ENCODE results near the gene CD5L. TPM values are rescaled to one million over a fixed set of nuclear protein-coding genes. Genes with fewer than 3 reads are reported as not detected.

CD5L gene
- polyA plus RNA-seq, 1 donor (not counting 4 experiments of a cell fraction or from before 2014, with no cell fraction given) = not detected

DNA sequence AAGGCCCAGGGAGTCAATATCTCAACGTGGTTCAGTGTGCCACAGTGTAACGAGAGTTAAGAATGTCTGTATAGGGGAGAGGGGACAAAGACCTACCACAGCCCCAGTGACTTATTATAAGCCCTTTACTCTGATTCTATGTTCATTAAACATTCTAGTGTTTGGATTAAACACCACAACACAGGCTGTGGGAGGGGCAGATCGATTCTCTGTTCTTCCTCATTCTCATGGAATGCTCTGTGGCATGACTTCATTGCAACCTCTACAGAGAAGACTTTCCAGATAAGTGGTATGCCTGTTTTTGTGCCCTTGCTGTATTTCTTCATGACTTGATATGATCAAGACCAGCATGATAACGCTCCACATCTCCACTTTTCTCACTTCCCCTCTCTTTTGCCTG is 39.0 kb upstream of the CD5L start:
- H3K4me2 ChIP-seq (ENCODE audit: control insufficient read depth, extremely low read depth, insufficient read depth, low read depth, low read length) = no peak overlapping the region
- H3K4me3 ChIP-seq (ENCODE audit: control insufficient read depth in 2 of 3, extremely low read depth in 1 of 3, insufficient read depth in 2 of 3, low read depth in 1 of 3, low read length in 3 of 3) = no peak overlapping the region
- H4K20me1 ChIP-seq (ENCODE audit: control insufficient read depth, extremely low read depth, insufficient read depth, low read length) = no peaks in the 10 kb centered on the region
- H3K9me1 ChIP-seq (ENCODE audit: control insufficient read depth, extremely low read depth, insufficient read depth, low read length) = no peaks in the 10 kb centered on the region
- DNase-seq (ENCODE audit: low read depth, low spot score) = no peak
- no peak for TF ChIP-seq CTCF (optimal IDR thresholded peaks at IDR 0.05 in 1 of 3, IDR thresholded peaks at IDR 0.05 in 1 of 3, conservative IDR thresholded peaks at IDR 0.05 in 1 of 3; ENCODE audit: extremely low read depth in 1 of 3, insufficient read depth in 2 of 3, low read length in 3 of 3)
- TF ChIP-seq EZH2 (IDR thresholded peaks at IDR 0.05; ENCODE audit: low read length) = no peak
- H3K9me3 ChIP-seq (ENCODE audit: control insufficient read depth, low read depth, low read length) = no peaks in the 10 kb centered on the region
- dilution Hi-C loops (cut with MboI; ENCODE audit: extremely low pct_ligation_motif_present, low sequenced_read_pairs) = no loop called here
- no peak overlapping the region for H3K9ac ChIP-seq (ENCODE audit: control insufficient read depth, extremely low read depth, insufficient read depth, low read length)
- no peak overlapping the region for H3K27ac ChIP-seq (ENCODE audit: control insufficient read depth, insufficient read depth, low read length)
- FAIRE-seq = no peak
- no peak overlapping the region for H2AFZ ChIP-seq (ENCODE audit: control insufficient read depth, low read length)
- no peaks in the 10 kb centered on the region for H3K79me2 ChIP-seq (ENCODE audit: control insufficient read depth, insufficient read depth, low read length)
- no peaks in the 10 kb centered on the region for H3K4me1 ChIP-seq (ENCODE audit: control insufficient read depth, extremely low read depth, insufficient read depth, low read length)
- H3K36me3 ChIP-seq (ENCODE audit: control insufficient read depth in 2 of 2, extremely low read depth in 1 of 2, insufficient read depth in 2 of 2, low read length in 2 of 2) = no peaks in the 10 kb centered on the region
- no peaks in the 10 kb centered on the region for H3K27me3 ChIP-seq (ENCODE audit: control insufficient read depth, extremely low read depth, insufficient read depth, low read length)

DNA sequence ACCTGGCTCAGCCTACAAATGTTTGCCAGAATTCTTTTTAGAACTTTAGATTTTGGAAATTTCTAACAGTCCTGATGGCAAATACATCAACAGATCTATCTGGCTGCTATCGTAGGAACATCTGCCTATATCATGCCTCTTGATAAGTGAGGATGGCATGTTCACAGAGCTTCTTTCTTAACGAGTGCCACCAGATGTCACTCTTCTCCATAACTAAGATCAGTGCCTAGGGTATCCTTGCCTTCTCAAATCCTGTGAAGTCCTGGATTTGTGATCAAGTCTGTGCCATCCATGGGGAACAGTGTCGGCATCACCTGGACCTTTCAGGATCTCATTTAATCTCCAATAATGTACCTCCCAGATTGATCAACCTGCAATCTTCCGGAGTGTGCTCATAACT is 36.5 kb upstream of the CD5L start:
- Histone ChIP-seq H3K4me2 (ENCODE audit: control insufficient read depth, extremely low read depth, insufficient read depth, low read depth, low read length) (no peak overlapping the region), H3K9me1 (ENCODE audit: control insufficient read depth, extremely low read depth, insufficient read depth, low read length) (no peaks in the 10 kb centered on the region), H3K36me3 (ENCODE audit: control insufficient read depth in 2 of 2, extremely low read depth in 1 of 2, insufficient read depth in 2 of 2, low read length in 2 of 2) (no peaks in the 10 kb centered on the region), H3K9ac (ENCODE audit: control insufficient read depth, extremely low read depth, insufficient read depth, low read length) (no peak overlapping the region), H3K27ac (ENCODE audit: control insufficient read depth, insufficient read depth, low read length) (no peak overlapping the region), H3K9me3 (ENCODE audit: control insufficient read depth, low read depth, low read length) (no peaks in the 10 kb centered on the region), H3K4me1 (ENCODE audit: control insufficient read depth, extremely low read depth, insufficient read depth, low read length) (no peaks in the 10 kb centered on the region), H3K27me3 (ENCODE audit: control insufficient read depth, extremely low read depth, insufficient read depth, low read length) (peaks cover 3% of the 10 kb centered on the region), H3K79me2 (ENCODE audit: control insufficient read depth, insufficient read depth, low read length) (no peaks in the 10 kb centered on the region), H3K4me3 (ENCODE audit: control insufficient read depth in 2 of 3, extremely low read depth in 1 of 3, insufficient read depth in 2 of 3, low read depth in 1 of 3, low read length in 3 of 3) (no peak overlapping the region), H4K20me1 (ENCODE audit: control insufficient read depth, extremely low read depth, insufficient read depth, low read length) (no peaks in the 10 kb centered on the region), H2AFZ (ENCODE audit: control insufficient read depth, low read length) (no peak overlapping the region)
- no peak for DNase-seq (ENCODE audit: low read depth, low spot score)
- no peak for TF ChIP-seq EZH2 (IDR thresholded peaks at IDR 0.05; ENCODE audit: low read length)
- peak; percentile 41 to 53 (median 45) for TF ChIP-seq CTCF (optimal IDR thresholded peaks at IDR 0.05 in 1 of 3, IDR thresholded peaks at IDR 0.05 in 1 of 3, conservative IDR thresholded peaks at IDR 0.05 in 1 of 3; ENCODE audit: extremely low read depth in 1 of 3, insufficient read depth in 2 of 3, low read length in 3 of 3)
- dilution Hi-C loops (cut with MboI; ENCODE audit: extremely low pct_ligation_motif_present, low sequenced_read_pairs) = no loop called here
- peak; percentile 65 for FAIRE-seq

All from keratinocyte (primary cell).